HepG2 (cell line): ENCODE data around the gene FAM110A. TPM values are rescaled to one million over a fixed set of nuclear protein-coding genes. Genes with fewer than 3 reads are reported as not detected.

ENCODE experiments used
- ATAC-seq: fragments of 200-7000 bp; cut with Tn5 transposase; 3 replicates; pipeline ENCODE4 v1.9.1; 2020; ENCODE audit warnings: mild to moderate bottlenecking, moderate library complexity
- BruUV-seq: library from RNA; stranded (reverse); fragments of 400-500 nt; replicated peaks from 2 replicates; lab custom pipeline; 2021; lab: Mats Ljungman, UMichigan
- CTCF ChIA-PET: fragments of 300-600 bp; formaldehyde crosslinking; extraction: SDS; loops from one replicate; lab custom pipeline; 2021; ENCODE audit warnings: low total read pairs, inconsistent platforms, low intra/inter-chr PET ratio; lab: Yijun Ruan, JAX
- POLR2A ChIA-PET: fragments of 350-600 bp; sonication (Branson Sonifier 250); formaldehyde crosslinking; loops from one replicate; lab custom pipeline; 2020; ENCODE audit warnings: antibody characterized with exemption, inconsistent platforms; lab: Yijun Ruan, JAX
- DNase-seq: peaks from one replicate; pipeline ENCODE4 v3.0.0-alpha.2; 2015; ENCODE audit warnings: low spot score
- FAIRE-seq: peaks from 3 replicates; lab custom pipeline; 2011; peaks lifted over from hg19 to GRCh38; lab: Jason Lieb, UNC
- H2AFZ ChIP-seq: one replicate; pipeline ENCODE4 v1.6.1; 2011; ENCODE audit warnings: low read length, inconsistent platforms
- H3K27ac ChIP-seq: fragments of 300-600 bp; 3 replicates; pipeline ENCODE4 v1.8.0; 2011; ENCODE audit warnings: mixed run types, mild to moderate bottlenecking, mixed read lengths, low read length, inconsistent platforms; ENCODE audit not compliant: insufficient read depth; ENCODE audit errors: extremely low read length
- H3K27me3 ChIP-seq, 2 experiments: fragments of 200-600 bp in 1 of 2; 2 replicates in 1 of 2; 3 replicates in 1 of 2; pipeline versions ENCODE4 v1.6.0 to v1.8.0; 2011; ENCODE audit warnings: low read length in 2 of 2, mild to moderate bottlenecking in 2 of 2, moderate library complexity in 2 of 2, inconsistent platforms in 1 of 2; ENCODE audit not compliant: insufficient read depth in 2 of 2, control insufficient read depth in 1 of 2
- H3K36me3 ChIP-seq, 2 experiments: fragments of 200-600 bp in 1 of 2; replicated peaks in 1 of 2; 2 replicates in 1 of 2; 3 replicates in 1 of 2; pipeline versions ENCODE4 v1.5.1 to v1.8.0; 2011; ENCODE audit warnings: low read length in 2 of 2, inconsistent platforms in 1 of 2; ENCODE audit not compliant: insufficient read depth in 2 of 2, control insufficient read depth in 1 of 2
- H3K4me1 ChIP-seq: 2 replicates; pipeline ENCODE4 v1.5.1; 2012; ENCODE audit warnings: low read length, inconsistent platforms; ENCODE audit not compliant: insufficient read depth
- H3K4me2 ChIP-seq: 2 replicates; pipeline ENCODE4 v1.6.0; 2011; ENCODE audit warnings: low read depth, low read length, inconsistent platforms
- H3K4me3 ChIP-seq, 3 experiments: fragments of 200-600 bp in 1 of 3; sonication (generic), shearing (Covaris generic) in 1 of 3; replicated peaks in 1 of 3; 2 replicates each; pipeline ENCODE4 v1.5.1; 2011 to 2016; ENCODE audit warnings: low read length in 3 of 3, inconsistent platforms in 2 of 3, low read depth in 2 of 3, mild to moderate bottlenecking in 2 of 3, control low read depth in 1 of 3, mixed read lengths in 1 of 3; ENCODE audit not compliant: insufficient read depth in 1 of 3
- H3K79me2 ChIP-seq: one replicate; pipeline ENCODE4 v1.6.1; 2011; ENCODE audit warnings: low read length, inconsistent platforms; ENCODE audit not compliant: insufficient read depth
- H3K9ac ChIP-seq: 2 replicates; pipeline ENCODE4 v1.6.0; 2011; ENCODE audit warnings: mild to moderate bottlenecking, low read depth, low read length, inconsistent platforms; ENCODE audit not compliant: insufficient read depth
- H3K9me3 ChIP-seq: 2 replicates; pipeline ENCODE4 v1.5.1; 2012; ENCODE audit warnings: mild to moderate bottlenecking, low read length
- H4K20me1 ChIP-seq: 2 replicates; pipeline ENCODE4 v1.6.0; 2011; ENCODE audit warnings: inconsistent platforms, mild to moderate bottlenecking, low read length, moderate library complexity; ENCODE audit not compliant: insufficient read depth
- ATF1 ChIP-seq: IDR thresholded peaks from 2 replicates; pipeline ENCODE4 v1.6.1; 2016; ENCODE audit warnings: mild to moderate bottlenecking, control low read depth
- KMT2A ChIP-seq: sonication (generic); formaldehyde crosslinking; IDR thresholded peaks from 2 replicates; pipeline ENCODE4 v1.4.0; 2020; ENCODE audit warnings: missing genetic modification reagents
- MEF2D ChIP-seq: sonication (generic); formaldehyde crosslinking; IDR thresholded peaks from 2 replicates; pipeline ENCODE4 v1.5.1; 2020; ENCODE audit warnings: mild to moderate bottlenecking, missing genetic modification reagents
- NR2F1 ChIP-seq, 2 experiments: fragments of 450-650 bp in 1 of 2; formaldehyde crosslinking in 1 of 2; IDR thresholded peaks; 2 replicates each; pipeline versions ENCODE4 v1.5.0 to v1.6.1; 2016 to 2020; ENCODE audit warnings: mild to moderate bottlenecking in 1 of 2, missing compliant biosample characterization in 1 of 2, missing genetic modification reagents in 1 of 2, moderate library complexity in 1 of 2
- SALL2 ChIP-seq: sonication (generic); formaldehyde crosslinking; IDR thresholded peaks from 2 replicates; pipeline ENCODE4 v1.8.1; 2023; ENCODE audit warnings: mild to moderate bottlenecking, missing genetic modification reagents, inconsistent platforms
- SKI ChIP-seq: fragments of 450-650 bp; IDR thresholded peaks from one replicate; pipeline ENCODE4 v1.6.1; 2018; ENCODE audit warnings: mild to moderate bottlenecking; ENCODE audit not compliant: partially characterized antibody
- SOX13 ChIP-seq, 3 experiments: fragments of 450-650 bp in 1 of 3; sonication (generic) in 1 of 3; formaldehyde crosslinking in 1 of 3; IDR thresholded peaks in 2 of 3; conservative IDR thresholded peaks in 1 of 3; 2 replicates each; pipeline versions ENCODE4 v1.5.0 to v1.6.1; 2016 to 2020; ENCODE audit warnings: antibody characterized with exemption in 1 of 3, mild to moderate bottlenecking in 1 of 3, missing compliant biosample characterization in 1 of 3, missing genetic modification reagents in 1 of 3, moderate library complexity in 1 of 3
- TCF12 ChIP-seq, 2 experiments: fragments of 450-650 bp in 1 of 2; sonication (generic) in 1 of 2; formaldehyde crosslinking in 1 of 2; IDR thresholded peaks; 2 replicates each; pipeline versions ENCODE4 v1.6.1 to v1.8.0; 2017 to 2022; ENCODE audit warnings: antibody characterized with exemption in 1 of 2, mild to moderate bottlenecking in 1 of 2, missing genetic modification reagents in 1 of 2, moderate library complexity in 1 of 2
- TEAD2 ChIP-seq: sonication (generic); formaldehyde crosslinking; IDR thresholded peaks from 2 replicates; pipeline ENCODE4 v1.9.0; 2021; ENCODE audit warnings: missing genetic modification reagents
- ZNF781 ChIP-seq: sonication (generic); formaldehyde crosslinking; IDR thresholded peaks from 2 replicates; pipeline ENCODE4 v1.5.1; 2020; ENCODE audit warnings: borderline replicate concordance, mild to moderate bottlenecking, missing genetic modification reagents; ENCODE audit errors: not compliant biosample characterization
- ZNF792 ChIP-seq: IDR thresholded peaks from 2 replicates; pipeline ENCODE4 v1.6.1; 2016
- WGBS: methylation state at CpG from one replicate; pipeline ENCODE4 v1.1.6; 2017; ENCODE audit warnings: low lambda C conversion rate; 5-methylcytosine and 5-hydroxymethylcytosine counted together
- in situ Hi-C: cut with HindIII; loops from 2 replicates; pipeline ENCODE4 v1.10.0; 2017; ENCODE audit warnings: low pct_unique_long_range_greater_than_20kb; ENCODE audit not compliant: extremely low pct_ligation_motif_present
- intact Hi-C: fragments of 100-400 bp; cut with micrococcal nuclease; formaldehyde crosslinking; loops from one replicate; pipeline ENCODE4 v1.10.0; 2022; ENCODE audit not compliant: unreplicated experiment
- polyA plus RNA-seq, 8 experiments: library from polyadenylated mRNA; depleted of rRNA in 3 of 8; stranded (reverse) in 7 of 8; unstranded in 1 of 8; fragments of >200 nt; fragmentation: Illumina TruSeq in 4 of 8; extraction: Trizol in 4 of 8; gene quantifications; 2 replicates each; pipeline versions ENCODE4 v1.2.1 to v1.2.3, GENCODE V29; 2011 to 2016; ENCODE audit warnings: low read depth in 4 of 8, missing spikeins in 1 of 8, mixed read lengths in 1 of 8; ENCODE audit not compliant: insufficient read depth in 1 of 8
- total RNA-seq, 5 experiments: library from RNA; depleted of rRNA; stranded (reverse); fragments of >200 nt; fragmentation: Illumina TruSeq; extraction: Trizol; gene quantifications; 2 replicates each; pipeline ENCODE4 v1.2.3, GENCODE V29; 2016; ENCODE audit warnings: low read depth in 1 of 5
- TF ChIP-seq, protein P1 (sequence below): sonication (generic); formaldehyde crosslinking; IDR thresholded peaks from one replicate; pipeline ENCODE4 v1.5.1; 2020; ENCODE audit warnings: mild to moderate bottlenecking, missing genetic modification reagents; ENCODE audit errors: not compliant biosample characterization
- TF ChIP-seq, protein P2 (sequence below): sonication (generic); formaldehyde crosslinking; IDR thresholded peaks from 2 replicates; pipeline ENCODE4 v1.8.0; 2022; ENCODE audit warnings: mild to moderate bottlenecking, missing genetic modification reagents

The FAM110A gene
- total and polyA plus RNA-seq, 2 of the 13 experiments (the other 11 are each of a cell fraction or from before 2014, with no cell fraction given): 1.9 TPM

DNA sequence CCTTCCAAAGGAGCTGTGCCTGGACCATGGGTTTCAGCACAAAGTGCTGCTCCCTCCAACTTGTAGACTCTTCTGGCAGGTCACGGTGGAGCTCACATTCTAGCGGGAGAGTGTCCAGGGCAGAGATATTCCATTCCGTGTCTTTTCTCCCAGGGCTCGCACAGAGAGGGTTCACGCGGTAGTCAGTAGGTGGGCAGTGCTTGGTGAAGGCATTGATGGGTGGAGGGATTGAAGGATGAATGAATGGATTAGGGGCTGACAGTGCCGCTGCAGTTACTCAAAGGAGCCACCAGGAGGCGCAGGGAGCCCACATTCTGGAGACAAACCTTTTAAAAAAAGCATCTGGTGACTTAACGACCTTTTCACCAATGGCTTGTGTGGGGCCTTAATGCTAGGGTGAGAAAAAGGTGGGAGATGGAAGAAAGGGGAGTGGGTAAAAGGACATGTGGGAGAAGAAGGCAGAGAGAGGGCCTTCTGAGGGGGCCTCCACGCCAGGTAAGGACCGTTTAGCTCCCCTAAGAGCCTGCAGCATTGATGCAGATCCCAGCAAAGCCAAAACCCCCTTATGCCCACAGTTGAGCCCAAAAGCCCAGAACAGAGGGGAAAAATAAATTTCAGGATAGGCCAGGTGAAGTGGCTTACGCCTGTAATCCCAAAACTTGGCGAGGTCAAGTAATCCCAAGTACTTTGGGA is 17.5 kb upstream of the FAM110A start:
- ATAC-seq: peak; percentile 68
- peak; percentile 91 for FAIRE-seq
- H3K9me3 ChIP-seq: no peaks in the 10 kb centered on the region
- no peaks in the 10 kb centered on the region for H3K27me3 ChIP-seq
- H2AFZ ChIP-seq: no peak overlapping the region
- WGBS: 12% methylated on average over 13 of the region's 13 CpGs
- no peak overlapping the region for H3K27ac ChIP-seq
- intact Hi-C loops (loop anchor here (1.0 to 10.0 kb wide), 4 partner anchors 140 to 397 kb away; partner anchors contain the start of gene TMEM74B), in situ Hi-C loops (loop anchor here (5.0 to 10.0 kb wide), 3 partner anchors 141 to 369 kb away; partner anchors contain the start of gene TMEM74B)
- no peaks in the 10 kb centered on the region for H3K4me1 ChIP-seq
- DNase-seq: peak; percentile 70
- no peaks in the 10 kb centered on the region for H3K79me2 ChIP-seq
- BruUV-seq: no TSS peak
- H3K36me3 ChIP-seq: no peaks in the 10 kb centered on the region
- H4K20me1 ChIP-seq: peaks cover 3% of the 10 kb centered on the region; the same call in 1 of the 2 replicates
- H3K4me3 ChIP-seq: no peak overlapping the region
- no peak overlapping the region for H3K4me2 ChIP-seq
- ChIA-PET POLR2A (no interaction called here), CTCF (interaction anchor here (1.2 to 10.9 kb wide), 4 partner anchors 140 to 398 kb away, joined by 4 to 185 read pairs (median 6); no protein-coding TSS in a partner anchor)
- H3K9ac ChIP-seq: no peak overlapping the region
- TF ChIP-seq ATF1 (CRISPR knock-in tag): no peak
- no peak for TF ChIP-seq TCF12 (IDR thresholded peaks at IDR 0.05)
- TF ChIP-seq TCF12 (CRISPR knock-in tag; IDR thresholded peaks at IDR 0.05): no peak
- TF ChIP-seq SKI: no peak
- TF ChIP-seq SOX13 (IDR thresholded peaks at IDR 0.05): peak; percentile 14; the same call in 1 of the 2 replicates
- no peak for TF ChIP-seq SOX13 (CRISPR knock-in tag; conservative IDR thresholded peaks at IDR 0.05 in 1 of 2, IDR thresholded peaks at IDR 0.05 in 1 of 2)
- peak; percentile 34; the same call in 1 of the 2 replicates for TF ChIP-seq KMT2A (CRISPR knock-in tag)
- TF ChIP-seq ZNF792 (CRISPR knock-in tag): 0 out of 2 replicates have a peak, but pooled peaks have one; percentile 24
- TF ChIP-seq ZNF781 (CRISPR knock-in tag): peak; percentile 41
- TF ChIP-seq, protein P1, sequence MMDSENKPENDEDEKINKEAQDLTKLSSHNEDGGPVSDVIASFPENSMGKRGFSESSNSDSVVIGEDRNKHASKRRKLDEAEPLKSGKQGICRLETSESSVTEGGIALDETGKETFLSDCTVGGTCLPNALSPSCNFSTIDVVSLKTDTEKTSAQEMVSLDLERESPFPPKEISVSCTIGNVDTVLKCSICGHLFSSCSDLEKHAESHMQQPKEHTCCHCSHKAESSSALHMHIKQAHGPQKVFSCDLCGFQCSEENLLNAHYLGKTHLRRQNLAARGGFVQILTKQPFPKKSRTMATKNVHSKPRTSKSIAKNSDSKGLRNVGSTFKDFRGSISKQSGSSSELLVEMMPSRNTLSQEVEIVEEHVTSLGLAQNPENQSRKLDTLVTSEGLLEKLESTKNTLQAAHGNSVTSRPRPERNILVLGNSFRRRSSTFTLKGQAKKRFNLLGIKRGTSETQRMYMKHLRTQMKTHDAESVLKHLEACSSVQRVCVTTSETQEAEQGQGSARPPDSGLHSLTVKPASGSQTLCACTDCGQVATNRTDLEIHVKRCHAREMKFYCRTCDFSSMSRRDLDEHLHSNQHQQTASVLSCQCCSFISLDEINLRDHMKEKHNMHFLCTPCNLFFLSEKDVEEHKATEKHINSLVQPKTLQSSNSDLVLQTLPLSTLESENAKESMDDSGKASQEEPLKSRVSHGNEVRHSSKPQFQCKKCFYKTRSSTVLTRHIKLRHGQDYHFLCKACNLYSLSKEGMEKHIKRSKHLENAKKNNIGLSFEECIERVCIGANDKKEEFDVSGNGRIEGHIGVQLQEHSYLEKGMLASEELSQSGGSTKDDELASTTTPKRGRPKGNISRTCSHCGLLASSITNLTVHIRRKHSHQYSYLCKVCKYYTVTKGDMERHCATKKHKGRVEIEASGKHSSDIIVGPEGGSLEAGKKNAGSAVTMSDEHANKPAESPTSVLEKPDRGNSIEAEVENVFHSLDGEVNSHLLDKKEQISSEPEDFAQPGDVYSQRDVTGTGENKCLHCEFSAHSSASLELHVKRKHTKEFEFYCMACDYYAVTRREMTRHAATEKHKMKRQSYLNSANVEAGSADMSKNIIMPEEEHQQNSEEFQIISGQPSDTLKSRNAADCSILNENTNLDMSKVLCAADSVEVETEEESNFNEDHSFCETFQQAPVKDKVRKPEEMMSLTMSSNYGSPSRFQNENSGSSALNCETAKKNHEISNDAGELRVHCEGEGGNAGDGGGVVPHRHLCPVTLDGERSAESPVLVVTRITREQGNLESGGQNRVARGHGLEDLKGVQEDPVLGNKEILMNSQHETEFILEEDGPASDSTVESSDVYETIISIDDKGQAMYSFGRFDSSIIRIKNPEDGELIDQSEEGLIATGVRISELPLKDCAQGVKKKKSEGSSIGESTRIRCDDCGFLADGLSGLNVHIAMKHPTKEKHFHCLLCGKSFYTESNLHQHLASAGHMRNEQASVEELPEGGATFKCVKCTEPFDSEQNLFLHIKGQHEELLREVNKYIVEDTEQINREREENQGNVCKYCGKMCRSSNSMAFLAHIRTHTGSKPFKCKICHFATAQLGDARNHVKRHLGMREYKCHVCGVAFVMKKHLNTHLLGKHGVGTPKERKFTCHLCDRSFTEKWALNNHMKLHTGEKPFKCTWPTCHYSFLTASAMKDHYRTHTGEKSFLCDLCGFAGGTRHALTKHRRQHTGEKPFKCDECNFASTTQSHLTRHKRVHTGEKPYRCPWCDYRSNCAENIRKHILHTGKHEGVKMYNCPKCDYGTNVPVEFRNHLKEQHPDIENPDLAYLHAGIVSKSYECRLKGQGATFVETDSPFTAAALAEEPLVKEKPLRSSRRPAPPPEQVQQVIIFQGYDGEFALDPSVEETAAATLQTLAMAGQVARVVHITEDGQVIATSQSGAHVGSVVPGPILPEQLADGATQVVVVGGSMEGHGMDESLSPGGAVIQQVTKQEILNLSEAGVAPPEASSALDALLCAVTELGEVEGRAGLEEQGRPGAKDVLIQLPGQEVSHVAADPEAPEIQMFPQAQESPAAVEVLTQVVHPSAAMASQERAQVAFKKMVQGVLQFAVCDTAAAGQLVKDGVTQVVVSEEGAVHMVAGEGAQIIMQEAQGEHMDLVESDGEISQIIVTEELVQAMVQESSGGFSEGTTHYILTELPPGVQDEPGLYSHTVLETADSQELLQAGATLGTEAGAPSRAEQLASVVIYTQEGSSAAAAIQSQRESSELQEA (CRISPR knock-in tag): no peak
- no peak for TF ChIP-seq TEAD2
- no peak for TF ChIP-seq SALL2
- no peak for TF ChIP-seq NR2F1 (CRISPR knock-in tag; IDR thresholded peaks at IDR 0.05)
- TF ChIP-seq, protein P2, sequence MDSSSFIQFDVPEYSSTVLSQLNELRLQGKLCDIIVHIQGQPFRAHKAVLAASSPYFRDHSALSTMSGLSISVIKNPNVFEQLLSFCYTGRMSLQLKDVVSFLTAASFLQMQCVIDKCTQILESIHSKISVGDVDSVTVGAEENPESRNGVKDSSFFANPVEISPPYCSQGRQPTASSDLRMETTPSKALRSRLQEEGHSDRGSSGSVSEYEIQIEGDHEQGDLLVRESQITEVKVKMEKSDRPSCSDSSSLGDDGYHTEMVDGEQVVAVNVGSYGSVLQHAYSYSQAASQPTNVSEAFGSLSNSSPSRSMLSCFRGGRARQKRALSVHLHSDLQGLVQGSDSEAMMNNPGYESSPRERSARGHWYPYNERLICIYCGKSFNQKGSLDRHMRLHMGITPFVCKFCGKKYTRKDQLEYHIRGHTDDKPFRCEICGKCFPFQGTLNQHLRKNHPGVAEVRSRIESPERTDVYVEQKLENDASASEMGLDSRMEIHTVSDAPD (CRISPR knock-in tag): no peak
- 0 out of 2 replicates have a peak, but pooled peaks have one; percentile 16 for TF ChIP-seq MEF2D (CRISPR knock-in tag)
